Activated CD4-positive, alpha-beta T cell treated with anti-CD3 and anti-CD28 coated beads for 36 hours (primary cell): Measurements from ENCODE around the gene VPS35L. TPM values are rescaled to one million over a fixed set of nuclear protein-coding genes. Genes with fewer than 3 reads are reported as not detected.

Experiments
- ATAC-seq: fragments of 200-7000 bp; cut with Tn5 transposase; one replicate; pipeline ENCODE4 v1.10.0; 2021; ENCODE audit warnings: mild to moderate bottlenecking, moderate library complexity
- CTCF ChIA-PET: fragments of 350-600 bp; sonication (Branson Sonifier 250); formaldehyde crosslinking; loops from one replicate; lab custom pipeline; 2021; ENCODE audit warnings: antibody characterized with exemption; lab: Charles Lee
- POLR2A ChIA-PET: fragments of 350-600 bp; sonication (Branson Sonifier 250); formaldehyde crosslinking; loops from one replicate; lab custom pipeline; 2021; ENCODE audit warnings: antibody characterized with exemption, inconsistent platforms; lab: Charles Lee
- DNase-seq: peaks from one replicate; pipeline ENCODE4 v3.0.0-alpha.2; 2020
- H3K27ac Mint-ChIP-seq: one replicate; pipeline ENCODE4 v1.8.0; 2021; ENCODE audit warnings: mixed read lengths
- H3K27me3 Mint-ChIP-seq: one replicate; pipeline ENCODE4 v1.8.0; 2021; ENCODE audit warnings: mixed read lengths
- H3K36me3 Mint-ChIP-seq: one replicate; pipeline ENCODE4 v1.8.0; 2021; ENCODE audit warnings: low read depth, mixed read lengths
- H3K4me1 Mint-ChIP-seq: one replicate; pipeline ENCODE4 v1.8.0; 2021; ENCODE audit warnings: mixed read lengths
- H3K4me3 Mint-ChIP-seq: one replicate; pipeline ENCODE4 v1.8.0; 2021; ENCODE audit warnings: mild to moderate bottlenecking, moderate library complexity, mixed read lengths
- H3K9me3 Mint-ChIP-seq: one replicate; pipeline ENCODE4 v1.8.0; 2021; ENCODE audit warnings: low read depth, mixed read lengths
- intact Hi-C, 2 experiments: fragments of 100-400 bp; cut with DNase I in 1 of 2; cut with micrococcal nuclease in 1 of 2; formaldehyde crosslinking; loops; one replicate each; pipeline versions ENCODE4 v1.14.2 to v1.15.1; 2022 to 2024; cut with DNase I, micrococcal nuclease
- total RNA-seq, 2 experiments: library from RNA; stranded (reverse); gene quantifications; one replicate each; pipeline ENCODE4 v1.2.3, GENCODE V29; 2021

VPS35L gene
- total RNA-seq, 2 experiments from 2014 or later = 30.7 to 31.6 TPM

DNA sequence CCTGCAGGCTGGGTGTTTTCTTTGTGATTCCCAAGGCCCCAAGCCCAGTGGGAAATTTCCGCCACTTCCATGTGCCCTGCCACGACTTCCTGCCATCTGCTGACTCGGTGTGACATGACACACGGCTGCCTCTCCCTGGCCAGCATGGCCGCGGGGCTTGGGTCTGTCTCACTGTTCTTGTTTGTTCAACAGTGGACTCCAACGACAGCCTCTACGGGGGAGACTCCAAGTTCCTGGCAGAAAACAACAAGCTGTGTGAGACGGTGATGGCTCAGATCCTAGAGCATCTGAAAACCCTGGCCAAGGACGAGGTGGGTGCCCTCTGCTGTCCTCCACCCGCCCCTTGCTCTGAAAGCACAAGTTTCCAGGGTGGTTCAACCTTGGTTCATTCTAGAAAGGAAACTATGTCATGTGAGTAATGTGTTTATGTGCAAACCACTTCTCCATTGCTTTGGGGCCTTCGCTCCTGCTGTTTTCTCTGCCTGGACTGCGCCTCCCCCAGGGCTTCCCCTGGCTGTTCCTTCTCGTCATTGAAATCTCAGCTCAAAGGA is 135.7 kb downstream of the VPS35L start:
- ATAC-seq (no peak), DNase-seq (no peak)
- no peaks in the 10 kb centered on the region for H3K9me3 Mint-ChIP-seq
- H3K27me3 Mint-ChIP-seq = no peaks in the 10 kb centered on the region
- no peak overlapping the region for H3K4me3 Mint-ChIP-seq
- peaks cover 26% of the 10 kb centered on the region for H3K36me3 Mint-ChIP-seq
- CTCF ChIA-PET = interaction anchor here (1.1 kb wide), 1 partner anchor 84 kb away, joined by 3 read pairs; no protein-coding TSS in a partner anchor
- intact Hi-C loops = no loop called here
- H3K4me1 Mint-ChIP-seq = peaks cover 44% of the 10 kb centered on the region
- POLR2A ChIA-PET = no interaction called here
- H3K27ac Mint-ChIP-seq = peak overlapping the region; percentile 60

DNA sequence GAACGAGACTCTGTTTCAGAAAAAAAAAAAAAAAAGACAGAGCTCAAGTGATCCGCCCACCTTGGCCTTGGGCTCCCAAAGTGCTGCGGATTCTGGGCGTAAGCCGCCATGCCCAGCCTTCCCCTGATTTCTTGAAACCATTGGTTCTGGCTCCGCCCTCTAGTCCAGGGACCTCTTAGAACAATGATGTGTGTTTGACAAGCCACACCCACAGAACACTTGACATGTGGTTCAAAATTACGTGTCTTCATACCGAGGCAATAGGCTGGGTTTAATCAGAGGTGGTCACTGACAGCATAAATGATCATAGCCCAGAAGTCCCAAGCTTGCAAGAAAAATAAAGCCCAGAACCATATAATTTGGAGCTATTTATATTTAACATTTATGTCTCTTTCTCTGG is 139.5 kb downstream of the VPS35L start:
- no peaks in the 10 kb centered on the region for H3K9me3 Mint-ChIP-seq
- POLR2A ChIA-PET = no interaction called here
- ATAC-seq (no peak), DNase-seq (no peak)
- peaks cover 62% of the 10 kb centered on the region for H3K4me1 Mint-ChIP-seq
- H3K27me3 Mint-ChIP-seq = no peaks in the 10 kb centered on the region
- H3K27ac Mint-ChIP-seq = no peak overlapping the region
- H3K36me3 Mint-ChIP-seq = peaks cover 33% of the 10 kb centered on the region
- no peak overlapping the region for H3K4me3 Mint-ChIP-seq
- CTCF ChIA-PET = interaction anchor here (0.6 to 1.3 kb wide), 2 partner anchors 111 to 740 kb away, joined by 3 read pairs; no protein-coding TSS in a partner anchor
- intact Hi-C loops = loop anchor here in 1 of 2 experiments (5.0 kb wide), 1 partner anchor 192 kb away; no protein-coding TSS in a partner anchor

DNA sequence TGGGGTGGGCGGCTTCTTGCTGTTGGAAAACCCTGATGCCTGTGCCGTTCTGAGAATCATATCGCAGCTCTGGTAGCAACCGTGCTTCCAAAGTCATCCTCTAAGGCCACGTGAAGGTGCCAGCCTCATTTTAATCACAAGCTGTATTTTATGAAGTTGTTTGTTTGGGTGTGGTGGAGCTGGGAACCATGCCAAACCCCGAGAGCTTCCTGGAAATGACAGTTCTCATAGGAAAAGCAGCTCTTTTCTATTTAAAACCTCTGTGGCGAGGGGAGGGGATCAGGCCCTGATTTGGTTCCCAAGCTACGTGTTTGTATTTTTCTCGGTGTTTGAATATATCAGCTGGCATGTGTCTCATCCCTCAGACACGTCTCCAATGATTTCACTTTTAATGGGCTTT is 140.8 kb downstream of the VPS35L start:
- H3K9me3 Mint-ChIP-seq = no peaks in the 10 kb centered on the region
- peak overlapping the region; percentile 75 for H3K27ac Mint-ChIP-seq
- no peaks in the 10 kb centered on the region for H3K27me3 Mint-ChIP-seq
- ATAC-seq = peak; percentile 47
- peak; percentile 74 for DNase-seq
- CTCF ChIA-PET = interaction anchor here (0.6 to 1.5 kb wide), 3 partner anchors 80 to 211 kb away, joined by 3 to 4 read pairs (median 3); no protein-coding TSS in a partner anchor
- POLR2A ChIA-PET = interaction anchor here (0.6 to 0.7 kb wide), 2 partner anchors 17 to 21 kb away, joined by 3 to 6 read pairs; no protein-coding TSS in a partner anchor
- peak overlapping the region; percentile 17 for H3K4me3 Mint-ChIP-seq
- H3K36me3 Mint-ChIP-seq = peaks cover 44% of the 10 kb centered on the region
- H3K4me1 Mint-ChIP-seq = peaks cover 65% of the 10 kb centered on the region
- intact Hi-C loops = loop anchor here in 1 of 2 experiments (1.0 to 5.0 kb wide), 2 partner anchors 22 to 191 kb away; partner anchors contain the start of genes IQCK and KNOP1

- no peak for DNase-seq
- intact Hi-C loops = loop anchor here in 1 of 2 experiments (1.0 to 5.0 kb wide), 2 partner anchors 21 to 190 kb away; partner anchors contain the start of genes IQCK and KNOP1
- Mint-ChIP-seq H3K27ac (peak overlapping the region; percentile 75), H3K4me3 (no peak overlapping the region), H3K27me3 (no peaks in the 10 kb centered on the region), H3K4me1 (peaks cover 62% of the 10 kb centered on the region), H3K36me3 (peaks cover 43% of the 10 kb centered on the region), H3K9me3 (no peaks in the 10 kb centered on the region)
- ChIA-PET CTCF (interaction anchor here (0.6 to 1.5 kb wide), 4 partner anchors 81 to 211 kb away, joined by 3 to 4 read pairs (median 3); no protein-coding TSS in a partner anchor), POLR2A (no interaction called here)
- no peak for ATAC-seq
These were observed 141.5 kb downstream of the VPS35L start for GRCh38 chr16:19696961-19697360.

GRCh38 chr16:19697756-19698318 is 142.3 kb downstream of the VPS35L start:
- H3K4me1 Mint-ChIP-seq = peaks cover 62% of the 10 kb centered on the region
- H3K4me3 Mint-ChIP-seq = no peak overlapping the region
- DNase-seq (no peak), ATAC-seq (no peak)
- peaks cover 47% of the 10 kb centered on the region for H3K36me3 Mint-ChIP-seq
- H3K27ac Mint-ChIP-seq = no peak overlapping the region
- POLR2A ChIA-PET = no interaction called here
- CTCF ChIA-PET = interaction anchor here (1.1 kb wide), 1 partner anchor 189 kb away, joined by 3 read pairs; no protein-coding TSS in a partner anchor
- no peaks in the 10 kb centered on the region for H3K9me3 Mint-ChIP-seq
- intact Hi-C loops = loop anchor here in 1 of 2 experiments (5.0 kb wide), 1 partner anchor 189 kb away; no protein-coding TSS in a partner anchor
- H3K27me3 Mint-ChIP-seq = no peaks in the 10 kb centered on the region

DNA sequence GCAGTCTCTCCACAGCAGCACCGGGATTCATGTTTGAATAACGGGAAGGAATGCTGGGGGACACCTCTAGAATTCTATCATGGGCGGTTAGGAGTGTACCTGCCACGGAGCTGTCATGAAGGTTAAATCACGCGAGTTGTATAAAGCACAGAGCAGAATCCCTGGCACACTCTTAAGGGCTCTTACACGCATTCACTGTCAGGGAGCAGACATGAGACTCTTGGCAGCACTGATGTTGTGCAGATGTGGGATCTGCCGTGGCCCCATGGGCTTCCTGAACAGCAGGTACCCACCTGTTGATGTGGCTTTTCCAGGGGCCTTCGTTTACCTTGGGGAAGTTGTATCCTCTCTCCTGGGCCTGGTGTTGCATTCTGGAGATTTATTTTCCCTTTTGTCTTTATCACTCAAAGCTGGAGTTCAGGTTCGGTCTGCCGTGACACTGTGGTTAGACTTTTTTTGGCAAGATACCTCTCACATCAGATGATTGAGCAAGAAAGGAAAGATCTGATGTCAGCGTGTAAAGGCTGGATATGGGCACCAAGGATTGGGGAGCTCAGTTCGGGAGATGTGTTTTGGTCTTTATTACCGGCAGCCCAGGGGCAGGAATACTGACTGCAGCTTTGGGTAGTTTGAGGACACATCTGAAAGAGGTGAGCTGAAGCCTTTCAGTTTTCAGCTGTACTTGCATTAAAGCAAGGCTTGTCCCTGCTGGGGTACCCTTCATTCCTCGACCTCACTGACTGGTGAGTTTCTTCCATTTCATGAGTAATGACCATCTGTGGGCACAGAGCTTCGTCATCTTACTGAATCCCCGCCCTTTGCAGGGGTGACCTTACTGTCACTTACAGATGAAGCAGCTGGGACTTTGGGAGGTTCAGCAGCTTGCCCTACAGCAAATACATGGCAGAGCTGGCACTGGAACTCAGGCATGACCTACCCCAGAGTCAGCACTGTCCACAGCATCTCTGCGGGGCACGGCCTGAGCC is 143.3 kb downstream of the VPS35L start:
- Mint-ChIP-seq H3K9me3 (no peaks in the 10 kb centered on the region), H3K27ac (peak overlapping the region; percentile 72), H3K36me3 (peaks cover 55% of the 10 kb centered on the region), H3K27me3 (no peaks in the 10 kb centered on the region), H3K4me3 (no peak overlapping the region), H3K4me1 (peaks cover 64% of the 10 kb centered on the region)
- ATAC-seq (peak; percentile 60), DNase-seq (peak; percentile 37)
- intact Hi-C loops = loop anchor here in 1 of 2 experiments (5.0 kb wide), 1 partner anchor 189 kb away; no protein-coding TSS in a partner anchor
- CTCF ChIA-PET = interaction anchor here (0.8 to 1.4 kb wide), 2 partner anchors 15 to 50 kb away, joined by 3 read pairs; no protein-coding TSS in a partner anchor
- POLR2A ChIA-PET = interaction anchor here (0.9 kb wide), 1 partner anchor 144 kb away, joined by 3 read pairs; no protein-coding TSS in a partner anchor

DNA sequence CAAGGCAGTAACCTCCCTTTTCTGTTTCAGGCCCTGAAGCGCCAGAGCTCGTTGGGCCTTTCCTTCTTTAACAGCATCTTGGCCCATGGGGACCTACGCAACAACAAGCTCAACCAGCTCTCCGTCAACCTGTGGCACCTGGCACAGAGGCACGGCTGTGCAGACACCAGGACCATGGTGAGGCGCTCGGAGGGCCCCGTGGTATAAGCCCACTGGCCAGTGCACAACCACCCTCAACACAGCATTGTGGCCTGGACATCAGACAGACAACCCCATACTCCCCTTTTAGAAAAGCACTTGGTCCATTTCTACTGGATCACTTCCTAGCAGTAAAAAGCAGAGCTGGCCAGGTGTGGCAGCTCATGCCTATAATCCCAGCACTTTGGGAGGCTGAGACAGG is 144.0 kb downstream of the VPS35L start:
- ATAC-seq (no peak), DNase-seq (no peak)
- CTCF ChIA-PET = interaction anchor here (0.8 to 1.4 kb wide), 2 partner anchors 14 to 50 kb away, joined by 3 read pairs; no protein-coding TSS in a partner anchor
- POLR2A ChIA-PET = interaction anchor here (0.9 kb wide), 1 partner anchor 144 kb away, joined by 3 read pairs; no protein-coding TSS in a partner anchor
- Mint-ChIP-seq H3K36me3 (peaks cover 56% of the 10 kb centered on the region), H3K4me3 (no peak overlapping the region), H3K4me1 (peaks cover 61% of the 10 kb centered on the region), H3K9me3 (no peaks in the 10 kb centered on the region), H3K27ac (no peak overlapping the region), H3K27me3 (no peaks in the 10 kb centered on the region)
- intact Hi-C loops = loop anchor here in 1 of 2 experiments (5.0 kb wide), 1 partner anchor 188 kb away; no protein-coding TSS in a partner anchor

- ATAC-seq (no peak), DNase-seq (no peak)
- CTCF ChIA-PET = no interaction called here
- intact Hi-C loops = no loop called here
- POLR2A ChIA-PET = no interaction called here
- H3K4me1 Mint-ChIP-seq = peaks cover 56% of the 10 kb centered on the region
- no peak overlapping the region for H3K4me3 Mint-ChIP-seq
- peaks cover 64% of the 10 kb centered on the region for H3K36me3 Mint-ChIP-seq
- peak overlapping the region; percentile 37 for H3K27ac Mint-ChIP-seq
- no peaks in the 10 kb centered on the region for H3K9me3 Mint-ChIP-seq
- H3K27me3 Mint-ChIP-seq = no peaks in the 10 kb centered on the region
These were observed 144.8 kb downstream of the VPS35L start for GRCh38 chr16:19700319-19700781.

GRCh38 chr16:19701091-19701490 is 145.6 kb downstream of the VPS35L start:
- POLR2A ChIA-PET = interaction anchor here (0.6 kb wide), 1 partner anchor 119 kb away, joined by 4 read pairs; no protein-coding TSS in a partner anchor
- peaks cover 70% of the 10 kb centered on the region for H3K36me3 Mint-ChIP-seq
- intact Hi-C loops = no loop called here
- no peaks in the 10 kb centered on the region for H3K27me3 Mint-ChIP-seq
- H3K27ac Mint-ChIP-seq = no peak overlapping the region
- DNase-seq (no peak), ATAC-seq (peak; percentile 44)
- no peak overlapping the region for H3K4me3 Mint-ChIP-seq
- peaks cover 52% of the 10 kb centered on the region for H3K4me1 Mint-ChIP-seq
- CTCF ChIA-PET = interaction anchor here (0.7 kb wide), 1 partner anchor 118 kb away, joined by 3 read pairs; no protein-coding TSS in a partner anchor
- H3K9me3 Mint-ChIP-seq = no peaks in the 10 kb centered on the region

DNA sequence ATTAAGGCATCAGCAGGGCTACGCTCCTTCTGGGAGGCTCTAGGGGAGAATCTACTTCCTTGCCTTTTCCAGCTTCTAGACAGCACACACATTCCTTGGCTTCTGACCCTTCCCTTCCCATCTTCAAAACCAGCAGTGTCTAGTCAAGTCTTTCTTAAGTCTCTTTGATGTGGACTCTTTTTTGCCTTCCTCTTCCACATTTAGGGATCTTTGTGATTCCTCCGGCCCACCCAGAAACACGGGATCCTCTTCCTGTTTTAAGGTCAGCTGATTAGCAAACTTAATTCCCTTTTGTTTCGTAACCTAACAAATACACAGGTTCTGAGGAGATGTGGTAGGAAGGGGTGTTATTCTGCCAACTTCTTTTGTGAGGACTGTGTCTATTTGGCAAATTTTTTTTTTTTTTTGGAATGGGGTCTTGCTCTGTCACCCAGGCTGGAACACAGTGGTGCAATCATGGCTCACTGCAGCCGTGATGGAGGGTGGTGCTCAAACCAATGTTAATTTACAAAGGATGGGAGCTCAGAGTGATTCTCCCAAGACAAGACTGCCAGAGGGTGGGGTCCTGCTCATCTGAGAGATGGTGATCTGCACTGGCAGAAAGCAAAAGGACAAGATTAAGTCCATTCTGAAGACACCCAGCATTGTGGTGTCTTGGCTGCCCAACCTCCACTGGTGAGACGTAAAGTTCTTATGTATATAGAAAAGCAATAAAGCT is 147.8 kb downstream of the VPS35L start:
- ChIA-PET CTCF (interaction anchor here (0.7 to 1.2 kb wide), 2 partner anchors 15 to 148 kb away, joined by 3 read pairs; partner anchors contain the start of gene VPS35L), POLR2A (interaction anchor here (0.6 kb wide), 1 partner anchor 627 kb away, joined by 4 read pairs; no protein-coding TSS in a partner anchor)
- no peak for DNase-seq
- Mint-ChIP-seq H3K4me3 (no peak overlapping the region), H3K9me3 (no peaks in the 10 kb centered on the region), H3K27ac (no peak overlapping the region), H3K27me3 (no peaks in the 10 kb centered on the region), H3K4me1 (peaks cover 30% of the 10 kb centered on the region), H3K36me3 (peaks cover 73% of the 10 kb centered on the region)
- intact Hi-C loops = no loop called here
- ATAC-seq = no peak
